ENCODE results near the gene CAT. TPM values are rescaled to one million over a fixed set of nuclear protein-coding genes. Genes with fewer than 3 reads are reported as not detected.
A peak's percentile ranks its signal among the peaks of the same experiment; 100 is the strongest.

The CAT gene
- total and polyA plus RNA-seq, 9 of the 15 experiments (the other 6 are each of a cell fraction or from before 2014, with no cell fraction given): 86.7 to 183 (median 114) TPM

DNA sequence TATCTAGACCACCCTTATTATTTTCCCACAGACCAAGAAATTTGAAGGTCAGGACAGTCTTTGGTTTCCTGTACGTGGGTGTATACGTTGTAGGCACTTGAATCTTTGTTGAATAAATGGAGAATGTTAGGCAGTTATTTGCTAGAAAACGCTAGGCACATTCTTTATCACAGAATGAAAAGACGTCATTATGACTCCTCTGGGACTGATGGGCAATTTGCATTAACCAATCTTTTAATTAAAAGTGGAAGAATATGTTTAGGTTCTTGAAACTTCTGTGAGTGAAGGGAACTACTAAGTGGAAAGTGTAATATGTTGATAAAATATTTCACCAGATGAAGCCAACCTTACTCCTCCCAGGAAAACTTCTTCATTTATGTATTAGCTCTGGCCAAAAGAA, 5.7 kb downstream of the CAT start (continued):
- TF ChIP-seq NFRKB (IDR thresholded peaks at IDR 0.05; ENCODE audit: low read depth): no peak
- no peak for TF ChIP-seq ARNT (IDR thresholded peaks at IDR 0.05)

DNA sequence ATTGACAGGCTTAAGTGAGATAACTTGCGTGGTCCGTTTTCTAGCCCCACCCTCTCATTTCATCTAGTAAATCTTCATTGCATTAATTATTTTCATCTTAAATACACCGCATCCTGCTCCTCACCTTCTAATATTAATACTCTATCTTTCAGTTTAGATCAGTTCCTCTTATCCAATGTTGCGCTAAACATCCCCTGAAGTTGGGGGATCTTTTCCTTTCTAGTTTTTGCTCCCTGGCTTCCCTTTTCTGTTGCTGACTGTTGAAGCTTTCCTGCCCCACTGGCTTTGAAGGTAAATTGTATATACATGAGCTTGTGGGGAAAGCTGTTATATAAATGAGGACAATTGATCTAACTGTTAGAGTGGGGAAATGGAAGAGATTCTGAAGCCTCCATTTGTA, 7.2 kb downstream of the CAT start:
- no TSS peak for BruUV-seq (replicated peaks)
- TF ChIP-seq GATAD2B (IDR thresholded peaks at IDR 0.05; ENCODE audit: borderline replicate concordance) (no peak), ZNF785 (CRISPR knock-in tag; IDR thresholded peaks at IDR 0.05) (no peak), CSDE1 (IDR thresholded peaks at IDR 0.05) (no peak), CBX1 (IDR thresholded peaks at IDR 0.05; ENCODE audit: low read depth) (no peak), C11orf30 (IDR thresholded peaks at IDR 0.05; ENCODE audit: low read depth) (no peak), KLF1 (tag; IDR thresholded peaks at IDR 0.05) (no peak), ZNF146 (CRISPR knock-in tag; IDR thresholded peaks at IDR 0.05; ENCODE audit: unreplicated experiment) (no peak)
- FAIRE-seq: no peak
- whole genome bisulfite sequencing (ENCODE audit: insufficient coverage, low coverage, missing lambda C conversion rate): 74% methylated on average over 4 of the region's 4 CpGs
- Histone ChIP-seq H3K27ac (ENCODE audit: extremely low read depth, low read depth, low read length) (no peak overlapping the region), H3K4me3 (no peak overlapping the region), H3K9ac (ENCODE audit: insufficient read depth in 1 of 2, low read depth in 2 of 2, low read length in 2 of 2) (no peak overlapping the region), H4K20me1 (replicated peaks; ENCODE audit: control insufficient read depth, insufficient read depth, low read length) (no peaks in the 10 kb centered on the region), H3K79me2 (ENCODE audit: control insufficient read depth, insufficient read depth, low read length) (peaks cover 77% of the 10 kb centered on the region), H2AFZ (ENCODE audit: low read depth, low read length) (no peak overlapping the region), H3K27me3 (ENCODE audit: control insufficient read depth in 2 of 2, insufficient read depth in 2 of 2, low read length in 2 of 2) (no peaks in the 10 kb centered on the region), H3K9me1 (ENCODE audit: control insufficient read depth, insufficient read depth, low read length) (no peaks in the 10 kb centered on the region), H3K36me3 (ENCODE audit: control insufficient read depth, insufficient read depth, low read length) (peaks cover 45% of the 10 kb centered on the region), H3K4me2 (ENCODE audit: insufficient read depth, low read length) (peak overlapping the region; percentile 19; the same call in 1 of the 2 replicates), H3K4me1 (replicated peaks in 1 of 2; ENCODE audit: control insufficient read depth in 2 of 2, insufficient read depth in 2 of 2, low read length in 2 of 2) (peaks cover 2 to 20% of the 10 kb centered on the region in 2 experiments; a peak in 3 of 5 replicates), H3K9me3 (replicated peaks; ENCODE audit: control insufficient read depth, insufficient read depth, low read depth, low read length) (no peaks in the 10 kb centered on the region)
- POLR2A ChIA-PET: no interaction called here
- DNase-seq (ENCODE audit: extremely low read depth in 1 of 4, low spot score in 3 of 4): no peak
- in situ Hi-C loops (cut with MboI) (no loop called here), intact Hi-C loops (cut with micrococcal nuclease) (no loop called here)
- no peak for ATAC-seq
- CTCF ChIA-PET (ENCODE audit: low intra/inter-chr PET ratio): interaction anchor here (0.5 kb wide), 1 partner anchor 22 kb away, joined by 3 read pairs; no protein-coding TSS in a partner anchor
